Skeletal muscle tissue (tissue), 4 donors: ENCODE data around the gene GPAT3. TPM values are rescaled to one million over a fixed set of nuclear protein-coding genes. Genes with fewer than 3 reads are reported as not detected.
"Not testable (repeated sequence)": the region's sequence is repeated elsewhere in the genome, so short reads cannot be mapped to it uniquely, and the experiment has no call there.

Experiments
- H3K27ac ChIP-seq: one replicate; pipeline ENCODE4 v1.7.0; 2013; ENCODE audit warnings: mild to moderate bottlenecking, low read depth, low read length, inconsistent platforms
- H3K27me3 ChIP-seq, 3 donors: one replicate each; pipeline ENCODE4 v1.7.0; 2013; ENCODE audit warnings: low read length in 3 of 3; ENCODE audit not compliant: control insufficient read depth in 3 of 3, insufficient read depth in 3 of 3
- H3K36me3 ChIP-seq, 3 donors: one replicate each; pipeline ENCODE4 v1.7.0; 2013; ENCODE audit warnings: low read length in 3 of 3; ENCODE audit not compliant: control insufficient read depth in 3 of 3, insufficient read depth in 3 of 3
- H3K4me1 ChIP-seq, 3 donors: one replicate each; pipeline ENCODE4 v1.7.0; 2013; ENCODE audit warnings: low read length in 3 of 3, mild to moderate bottlenecking in 3 of 3; ENCODE audit not compliant: control insufficient read depth in 3 of 3, insufficient read depth in 3 of 3
- H3K4me3 ChIP-seq, 3 donors: one replicate each; pipeline ENCODE4 v1.7.0; 2013; ENCODE audit warnings: low read length in 3 of 3
- H3K9ac ChIP-seq, 3 donors: one replicate each; pipeline ENCODE4 v1.7.0; 2013; ENCODE audit warnings: low read length in 3 of 3, mild to moderate bottlenecking in 3 of 3, moderate library complexity in 2 of 3, low read depth in 1 of 3
- H3K9me3 ChIP-seq, 3 donors: one replicate each; pipeline ENCODE4 v1.7.0; 2013; ENCODE audit warnings: low read length in 3 of 3; ENCODE audit not compliant: control insufficient read depth in 3 of 3
- total RNA-seq: library from RNA; depleted of rRNA; stranded (reverse); fragments of >200 nt; gene quantifications from one replicate; pipeline ENCODE4 v1.2.3, GENCODE V29; 2014
- donor health status: Osteomylitis.

Gene GPAT3
- total RNA-seq, 1 donor from 2014 or later: 32.4 TPM

GRCh38 chr4:83568062-83568461, 32.2 kb downstream of the GPAT3 start:
- H3K36me3 ChIP-seq: no peaks in the 10 kb centered on the region
- no peak overlapping the region for H3K4me3 ChIP-seq
- no peak overlapping the region for H3K27ac ChIP-seq
- no peaks in the 10 kb centered on the region for H3K9me3 ChIP-seq
- no peaks in the 10 kb centered on the region for H3K27me3 ChIP-seq
- H3K4me1 ChIP-seq: peaks cover 0 to 7% (median 0%) of the 10 kb centered on the region in 3 donors
- H3K9ac ChIP-seq: no peak overlapping the region

- no peak overlapping the region for H3K4me3 ChIP-seq
- no peaks in the 10 kb centered on the region for H3K36me3 ChIP-seq
- H3K27ac ChIP-seq: no peak overlapping the region
These were observed 33.5 kb downstream of the GPAT3 start for GRCh38 chr4:83569429-83569828.

GRCh38 chr4:83569987-83570386, 34.1 kb downstream of the GPAT3 start:
- Histone ChIP-seq H3K9me3 (no peaks in the 10 kb centered on the region), H3K36me3 (no peaks in the 10 kb centered on the region), H3K27ac (no peak overlapping the region), H3K9ac (no peak overlapping the region), H3K4me1 (peaks cover 4 to 18% (median 5%) of the 10 kb centered on the region in 3 donors), H3K4me3 (no peak overlapping the region), H3K27me3 (no peaks in the 10 kb centered on the region)

More at GRCh38 chr4:83569429-83569828, 33.5 kb downstream of the GPAT3 start:
- H3K4me1 ChIP-seq: peaks cover 4 to 18% (median 5%) of the 10 kb centered on the region in 3 donors
- no peak overlapping the region for H3K9ac ChIP-seq
- H3K27me3 ChIP-seq: no peaks in the 10 kb centered on the region
- no peaks in the 10 kb centered on the region for H3K9me3 ChIP-seq

GRCh38 chr4:83572848-83573247, 36.9 kb downstream of the GPAT3 start:
- Histone ChIP-seq H3K9ac (no peak overlapping the region), H3K9me3 (no peaks in the 10 kb centered on the region), H3K36me3 (no peaks in the 10 kb centered on the region), H3K27ac (no peak overlapping the region), H3K4me1 (peaks cover 4 to 18% (median 5%) of the 10 kb centered on the region in 3 donors), H3K4me3 (no peak overlapping the region), H3K27me3 (no peaks in the 10 kb centered on the region)

GRCh38 chr4:83574247-83574646, 38.3 kb downstream of the GPAT3 start:
- Histone ChIP-seq H3K9ac (no peak overlapping the region), H3K27me3 (no peaks in the 10 kb centered on the region), H3K4me1 (peaks cover 4 to 18% (median 5%) of the 10 kb centered on the region in 3 donors), H3K27ac (peak overlapping the region; percentile 67), H3K36me3 (no peaks in the 10 kb centered on the region), H3K4me3 (no peak overlapping the region), H3K9me3 (no peaks in the 10 kb centered on the region)

GRCh38 chr4:83576237-83576636, 40.3 kb downstream of the GPAT3 start:
- not testable (repeated sequence) for H3K9me3 ChIP-seq, H3K9ac ChIP-seq, H3K27me3 ChIP-seq, H3K4me3 ChIP-seq, H3K27ac ChIP-seq, H3K36me3 ChIP-seq
- peaks cover 4 to 11% (median 5%) of the 10 kb centered on the region in 3 donors for H3K4me1 ChIP-seq

- Histone ChIP-seq H3K27me3 (no peaks in the 10 kb centered on the region), H3K27ac (no peak overlapping the region)
These were observed 45.7 kb downstream of the GPAT3 start for GRCh38 chr4:83581411-83582288.

GRCh38 chr4:83582289-83582785, 46.4 kb downstream of the GPAT3 start:
- Histone ChIP-seq H3K27ac (no peak overlapping the region), H3K36me3 (peaks cover 3 to 10% (median 3%) of the 10 kb centered on the region in 3 donors), H3K27me3 (no peaks in the 10 kb centered on the region), H3K4me1 (peaks cover 4 to 13% (median 12%) of the 10 kb centered on the region in 3 donors), H3K4me3 (peak overlapping the region in 1 of 3 donors; percentile 4), H3K9ac (no peak overlapping the region), H3K9me3 (no peaks in the 10 kb centered on the region)

More at GRCh38 chr4:83581411-83582288, 45.7 kb downstream of the GPAT3 start:
- Histone ChIP-seq H3K4me1 (peaks cover 4 to 13% (median 12%) of the 10 kb centered on the region in 3 donors), H3K9ac (no peak overlapping the region), H3K9me3 (no peaks in the 10 kb centered on the region), H3K4me3 (no peak overlapping the region), H3K36me3 (peaks cover 3 to 10% (median 3%) of the 10 kb centered on the region in 3 donors)

- Histone ChIP-seq H3K4me1 (peaks cover 4 to 13% (median 12%) of the 10 kb centered on the region in 3 donors), H3K36me3 (peaks cover 6 to 13% (median 11%) of the 10 kb centered on the region in 3 donors), H3K4me3 (no peak overlapping the region), H3K27me3 (no peaks in the 10 kb centered on the region), H3K9me3 (no peaks in the 10 kb centered on the region), H3K9ac (no peak overlapping the region), H3K27ac (no peak overlapping the region)
These were observed 50.1 kb downstream of the GPAT3 start for GRCh38 chr4:83585982-83586508.

- H3K4me3 ChIP-seq: no peak overlapping the region
- peaks cover 3 to 8% (median 3%) of the 10 kb centered on the region in 3 donors for H3K36me3 ChIP-seq
- no peak overlapping the region for H3K27ac ChIP-seq
- no peak overlapping the region for H3K9ac ChIP-seq
- no peaks in the 10 kb centered on the region for H3K27me3 ChIP-seq
- no peaks in the 10 kb centered on the region for H3K4me1 ChIP-seq
- H3K9me3 ChIP-seq: no peaks in the 10 kb centered on the region
These were observed 53.4 kb downstream of the GPAT3 start for GRCh38 chr4:83589279-83589678.
